ENCODE results near the gene RCOR1.

GRCh38 chr14:102761206-102761605, 168.8 kb downstream of the RCOR1 start:
- no peak for TF ChIP-seq CTCF (IDR thresholded peaks at IDR 0.05; ENCODE audit: low read length)
- no peak for TF ChIP-seq EZH2 (IDR thresholded peaks at IDR 0.05; ENCODE audit: borderline replicate concordance, low read length)

Data from OCI-LY1 (cell line).